HepG2 (cell line): ENCODE results near the gene OR1M1. TPM values are rescaled to one million over a fixed set of nuclear protein-coding genes. Genes with fewer than 3 reads are reported as not detected.
A peak's percentile ranks its signal among the peaks of the same experiment; 100 is the strongest.

Source experiments
- BRD4 ChIP-seq: sonication (generic); formaldehyde crosslinking; IDR thresholded peaks from 2 replicates; pipeline ENCODE4 v1.4.0; 2020; ENCODE audit warnings: missing genetic modification reagents
- KDM1A ChIP-seq: IDR thresholded peaks from 2 replicates; pipeline ENCODE4 v1.6.1; 2016; ENCODE audit warnings: missing compliant biosample characterization
- MTF2 ChIP-seq: sonication (generic); formaldehyde crosslinking; IDR thresholded peaks from 2 replicates; pipeline ENCODE4 v1.5.0; 2020; ENCODE audit warnings: missing genetic modification reagents, borderline replicate concordance
- RFXAP ChIP-seq: sonication (generic); formaldehyde crosslinking; IDR thresholded peaks from 2 replicates; pipeline ENCODE4 v1.4.0; 2020; ENCODE audit warnings: missing genetic modification reagents, borderline replicate concordance
- SIX1 ChIP-seq: sonication (generic); formaldehyde crosslinking; IDR thresholded peaks from 2 replicates; pipeline ENCODE4 v1.4.0; 2020; ENCODE audit warnings: missing genetic modification reagents, borderline replicate concordance
- SMAD9 ChIP-seq: sonication (generic); formaldehyde crosslinking; IDR thresholded peaks from 2 replicates; pipeline ENCODE4 v1.5.1; 2020; ENCODE audit warnings: mild to moderate bottlenecking, missing genetic modification reagents
- TBX3 ChIP-seq: fragments of 450-650 bp; IDR thresholded peaks from 2 replicates; pipeline ENCODE4 v1.6.1; 2017; ENCODE audit warnings: antibody characterized with exemption, mild to moderate bottlenecking, inconsistent platforms, borderline replicate concordance
- ZFP82 ChIP-seq: sonication (generic); formaldehyde crosslinking; IDR thresholded peaks from 2 replicates; pipeline ENCODE4 v1.5.1; 2020; ENCODE audit warnings: mild to moderate bottlenecking, missing genetic modification reagents, borderline replicate concordance
- ZNF326 ChIP-seq: sonication (generic); formaldehyde crosslinking; IDR thresholded peaks from 2 replicates; pipeline ENCODE4 v1.4.0; 2020; ENCODE audit warnings: missing genetic modification reagents, borderline replicate concordance
- ZNF510 ChIP-seq: sonication (generic); formaldehyde crosslinking; IDR thresholded peaks from 2 replicates; pipeline ENCODE4 v1.4.0; 2020; ENCODE audit warnings: low read depth, mild to moderate bottlenecking, missing genetic modification reagents
- ZNF652 ChIP-seq: IDR thresholded peaks from 2 replicates; pipeline ENCODE4 v1.6.1; 2016; ENCODE audit warnings: low read depth, borderline replicate concordance
- ZNF777 ChIP-seq: sonication (generic); formaldehyde crosslinking; IDR thresholded peaks from 2 replicates; pipeline ENCODE4 v1.4.0; 2020; ENCODE audit warnings: missing genetic modification reagents
- ZNF782 ChIP-seq: sonication (generic); formaldehyde crosslinking; IDR thresholded peaks from 2 replicates; pipeline ENCODE4 v1.4.0; 2020; ENCODE audit warnings: missing genetic modification reagents, mild to moderate bottlenecking, borderline replicate concordance
- polyA plus RNA-seq, 8 experiments: library from polyadenylated mRNA; depleted of rRNA in 3 of 8; stranded (reverse) in 7 of 8; unstranded in 1 of 8; fragments of >200 nt; fragmentation: Illumina TruSeq in 4 of 8; extraction: Trizol in 4 of 8; gene quantifications; 2 replicates each; pipeline versions ENCODE4 v1.2.1 to v1.2.3, GENCODE V29; 2011 to 2016; ENCODE audit warnings: low read depth in 4 of 8, missing spikeins in 1 of 8, mixed read lengths in 1 of 8; ENCODE audit not compliant: insufficient read depth in 1 of 8
- total RNA-seq, 5 experiments: library from RNA; depleted of rRNA; stranded (reverse); fragments of >200 nt; fragmentation: Illumina TruSeq; extraction: Trizol; gene quantifications; 2 replicates each; pipeline ENCODE4 v1.2.3, GENCODE V29; 2016; ENCODE audit warnings: low read depth in 1 of 5
- TF ChIP-seq, protein P1 (sequence below): IDR thresholded peaks from 2 replicates; pipeline ENCODE4 v1.6.1; 2016
- TF ChIP-seq, protein P2 (sequence below): sonication (generic); formaldehyde crosslinking; conservative IDR thresholded peaks from 2 replicates; pipeline ENCODE4 v1.4.0; 2020; ENCODE audit warnings: missing genetic modification reagents
- TF ChIP-seq, protein P3 (sequence below): sonication (generic); formaldehyde crosslinking; IDR thresholded peaks from 2 replicates; pipeline ENCODE4 v1.8.0; 2022; ENCODE audit warnings: mild to moderate bottlenecking, missing genetic modification reagents
- TF ChIP-seq, protein P4 (sequence below): fragments of 450-650 bp; IDR thresholded peaks from 2 replicates; pipeline ENCODE4 v1.6.1; 2016
- TF ChIP-seq, protein P5 (sequence below): sonication (generic); formaldehyde crosslinking; IDR thresholded peaks from 2 replicates; pipeline ENCODE4 v1.4.0; 2020; ENCODE audit warnings: low read depth, missing genetic modification reagents

Gene OR1M1
- total and polyA plus RNA-seq, 2 of the 13 experiments (the other 11 are each of a cell fraction or from before 2014, with no cell fraction given), result not detected

DNA sequence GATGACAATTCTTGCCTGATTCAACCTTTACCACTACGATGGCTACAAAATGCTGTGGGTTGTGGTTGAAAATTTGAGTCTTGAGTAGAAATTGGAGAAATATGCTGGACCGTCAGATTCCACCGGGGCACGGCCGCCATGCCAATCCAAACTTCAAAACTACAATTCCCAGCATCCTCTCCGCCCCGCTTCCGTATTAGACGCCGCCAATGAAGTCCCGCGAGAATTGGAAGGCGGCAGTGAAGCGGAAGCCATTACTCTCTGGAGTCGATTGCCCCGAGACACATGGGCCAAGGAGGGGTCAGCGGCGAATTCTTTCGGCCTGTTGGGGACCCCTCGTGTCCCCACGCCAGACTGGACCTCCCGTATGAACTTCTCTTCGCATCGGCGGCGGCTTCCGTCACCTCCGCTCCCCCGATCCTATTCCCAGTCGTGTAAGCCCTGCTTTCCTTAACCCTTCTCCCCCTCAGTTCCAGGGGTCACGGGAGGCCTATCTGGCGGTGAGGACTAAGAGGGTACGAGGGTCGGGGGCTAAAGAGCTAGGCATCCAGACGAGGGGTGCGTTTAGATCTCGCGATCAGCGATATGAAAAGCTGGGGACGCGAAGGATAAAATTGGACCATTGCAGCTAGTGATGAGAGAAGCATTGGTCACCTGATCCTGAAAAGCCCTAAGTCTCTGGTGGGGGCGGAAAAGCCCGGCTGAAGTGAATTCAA lies 53.5 kb downstream of the OR1M1 start, which contains the start of gene ZNF317 (continued):
- peak; percentile 70 for TF ChIP-seq ZNF652
- TF ChIP-seq, protein P1, sequence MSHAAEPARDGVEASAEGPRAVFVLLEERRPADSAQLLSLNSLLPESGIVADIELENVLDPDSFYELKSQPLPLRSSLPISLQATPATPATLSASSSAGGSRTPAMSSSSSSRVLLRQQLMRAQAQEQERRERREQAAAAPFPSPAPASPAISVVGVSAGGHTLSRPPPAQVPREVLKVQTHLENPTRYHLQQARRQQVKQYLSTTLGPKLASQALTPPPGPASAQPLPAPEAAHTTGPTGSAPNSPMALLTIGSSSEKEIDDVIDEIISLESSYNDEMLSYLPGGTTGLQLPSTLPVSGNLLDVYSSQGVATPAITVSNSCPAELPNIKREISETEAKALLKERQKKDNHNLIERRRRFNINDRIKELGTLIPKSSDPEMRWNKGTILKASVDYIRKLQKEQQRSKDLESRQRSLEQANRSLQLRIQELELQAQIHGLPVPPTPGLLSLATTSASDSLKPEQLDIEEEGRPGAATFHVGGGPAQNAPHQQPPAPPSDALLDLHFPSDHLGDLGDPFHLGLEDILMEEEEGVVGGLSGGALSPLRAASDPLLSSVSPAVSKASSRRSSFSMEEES (CRISPR knock-in tag), result no peak
- TF ChIP-seq BRD4 (CRISPR knock-in tag), result peak; percentile 91; the same call in 1 of the 2 replicates
- TF ChIP-seq, protein P2, sequence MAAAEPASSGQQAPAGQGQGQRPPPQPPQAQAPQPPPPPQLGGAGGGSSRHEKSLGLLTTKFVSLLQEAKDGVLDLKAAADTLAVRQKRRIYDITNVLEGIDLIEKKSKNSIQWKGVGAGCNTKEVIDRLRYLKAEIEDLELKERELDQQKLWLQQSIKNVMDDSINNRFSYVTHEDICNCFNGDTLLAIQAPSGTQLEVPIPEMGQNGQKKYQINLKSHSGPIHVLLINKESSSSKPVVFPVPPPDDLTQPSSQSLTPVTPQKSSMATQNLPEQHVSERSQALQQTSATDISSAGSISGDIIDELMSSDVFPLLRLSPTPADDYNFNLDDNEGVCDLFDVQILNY, result no peak
- TF ChIP-seq ZNF777 (CRISPR knock-in tag), result no peak
- TF ChIP-seq ZNF510 (CRISPR knock-in tag), result no peak
- no peak for TF ChIP-seq ZNF326
- TF ChIP-seq, protein P3, sequence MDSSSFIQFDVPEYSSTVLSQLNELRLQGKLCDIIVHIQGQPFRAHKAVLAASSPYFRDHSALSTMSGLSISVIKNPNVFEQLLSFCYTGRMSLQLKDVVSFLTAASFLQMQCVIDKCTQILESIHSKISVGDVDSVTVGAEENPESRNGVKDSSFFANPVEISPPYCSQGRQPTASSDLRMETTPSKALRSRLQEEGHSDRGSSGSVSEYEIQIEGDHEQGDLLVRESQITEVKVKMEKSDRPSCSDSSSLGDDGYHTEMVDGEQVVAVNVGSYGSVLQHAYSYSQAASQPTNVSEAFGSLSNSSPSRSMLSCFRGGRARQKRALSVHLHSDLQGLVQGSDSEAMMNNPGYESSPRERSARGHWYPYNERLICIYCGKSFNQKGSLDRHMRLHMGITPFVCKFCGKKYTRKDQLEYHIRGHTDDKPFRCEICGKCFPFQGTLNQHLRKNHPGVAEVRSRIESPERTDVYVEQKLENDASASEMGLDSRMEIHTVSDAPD (CRISPR knock-in tag), result no peak
- TF ChIP-seq TBX3, result no peak
- no peak for TF ChIP-seq MTF2 (CRISPR knock-in tag)
- TF ChIP-seq, protein P4, sequence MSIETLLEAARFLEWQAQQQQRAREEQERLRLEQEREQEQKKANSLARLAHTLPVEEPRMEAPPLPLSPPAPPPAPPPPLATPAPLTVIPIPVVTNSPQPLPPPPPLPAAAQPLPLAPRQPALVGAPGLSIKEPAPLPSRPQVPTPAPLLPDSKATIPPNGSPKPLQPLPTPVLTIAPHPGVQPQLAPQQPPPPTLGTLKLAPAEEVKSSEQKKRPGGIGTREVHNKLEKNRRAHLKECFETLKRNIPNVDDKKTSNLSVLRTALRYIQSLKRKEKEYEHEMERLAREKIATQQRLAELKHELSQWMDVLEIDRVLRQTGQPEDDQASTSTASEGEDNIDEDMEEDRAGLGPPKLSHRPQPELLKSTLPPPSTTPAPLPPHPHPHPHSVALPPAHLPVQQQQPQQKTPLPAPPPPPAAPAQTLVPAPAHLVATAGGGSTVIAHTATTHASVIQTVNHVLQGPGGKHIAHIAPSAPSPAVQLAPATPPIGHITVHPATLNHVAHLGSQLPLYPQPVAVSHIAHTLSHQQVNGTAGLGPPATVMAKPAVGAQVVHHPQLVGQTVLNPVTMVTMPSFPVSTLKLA, result no peak
- TF ChIP-seq ZNF782, result peak; percentile 62; the same call in 1 of the 2 replicates
- TF ChIP-seq SIX1 (CRISPR knock-in tag), result 0 out of 2 replicates have a peak, but pooled peaks have one; percentile 35
- TF ChIP-seq, protein P5, sequence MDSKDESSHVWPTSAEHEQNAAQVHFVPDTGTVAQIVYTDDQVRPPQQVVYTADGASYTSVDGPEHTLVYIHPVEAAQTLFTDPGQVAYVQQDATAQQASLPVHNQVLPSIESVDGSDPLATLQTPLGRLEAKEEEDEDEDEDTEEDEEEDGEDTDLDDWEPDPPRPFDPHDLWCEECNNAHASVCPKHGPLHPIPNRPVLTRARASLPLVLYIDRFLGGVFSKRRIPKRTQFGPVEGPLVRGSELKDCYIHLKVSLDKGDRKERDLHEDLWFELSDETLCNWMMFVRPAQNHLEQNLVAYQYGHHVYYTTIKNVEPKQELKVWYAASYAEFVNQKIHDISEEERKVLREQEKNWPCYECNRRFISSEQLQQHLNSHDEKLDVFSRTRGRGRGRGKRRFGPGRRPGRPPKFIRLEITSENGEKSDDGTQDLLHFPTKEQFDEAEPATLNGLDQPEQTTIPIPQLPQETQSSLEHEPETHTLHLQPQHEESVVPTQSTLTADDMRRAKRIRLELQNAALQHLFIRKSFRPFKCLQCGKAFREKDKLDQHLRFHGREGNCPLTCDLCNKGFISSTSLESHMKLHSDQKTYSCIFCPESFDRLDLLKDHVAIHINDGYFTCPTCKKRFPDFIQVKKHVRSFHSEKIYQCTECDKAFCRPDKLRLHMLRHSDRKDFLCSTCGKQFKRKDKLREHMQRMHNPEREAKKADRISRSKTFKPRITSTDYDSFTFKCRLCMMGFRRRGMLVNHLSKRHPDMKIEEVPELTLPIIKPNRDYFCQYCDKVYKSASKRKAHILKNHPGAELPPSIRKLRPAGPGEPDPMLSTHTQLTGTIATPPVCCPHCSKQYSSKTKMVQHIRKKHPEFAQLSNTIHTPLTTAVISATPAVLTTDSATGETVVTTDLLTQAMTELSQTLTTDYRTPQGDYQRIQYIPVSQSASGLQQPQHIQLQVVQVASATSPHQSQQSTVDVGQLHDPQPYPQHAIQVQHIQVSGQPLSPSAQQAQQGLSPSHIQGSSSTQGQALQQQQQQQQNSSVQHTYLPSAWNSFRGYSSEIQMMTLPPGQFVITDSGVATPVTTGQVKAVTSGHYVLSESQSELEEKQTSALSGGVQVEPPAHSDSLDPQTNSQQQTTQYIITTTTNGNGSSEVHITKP (CRISPR knock-in tag), result peak; percentile 82
- no peak for TF ChIP-seq SMAD9 (CRISPR knock-in tag)
- TF ChIP-seq ZFP82, result no peak
- no peak; the same call in 1 of the 2 replicates for TF ChIP-seq RFXAP (CRISPR knock-in tag)
- no peak for TF ChIP-seq KDM1A (CRISPR knock-in tag)
